WI38 (cell line): ENCODE data around the gene OR10Z1.

ENCODE experiments used
- H3K4me3 ChIP-seq: 2 replicates; pipeline ENCODE4 v1.5.1; 2011; ENCODE audit warnings: low read depth, mild to moderate bottlenecking, control low read depth, low read length
- TF ChIP-seq, protein P1 (sequence below): IDR thresholded peaks from 2 replicates; pipeline ENCODE4 v1.5.1; 2012; ENCODE audit warnings: low read depth, mild to moderate bottlenecking, control low read depth, low read length

The OR10Z1 gene

GRCh38 chr1:158638146-158638545, 33.1 kb downstream of the OR10Z1 start:
- no peak overlapping the region for H3K4me3 ChIP-seq
- TF ChIP-seq, protein P1, sequence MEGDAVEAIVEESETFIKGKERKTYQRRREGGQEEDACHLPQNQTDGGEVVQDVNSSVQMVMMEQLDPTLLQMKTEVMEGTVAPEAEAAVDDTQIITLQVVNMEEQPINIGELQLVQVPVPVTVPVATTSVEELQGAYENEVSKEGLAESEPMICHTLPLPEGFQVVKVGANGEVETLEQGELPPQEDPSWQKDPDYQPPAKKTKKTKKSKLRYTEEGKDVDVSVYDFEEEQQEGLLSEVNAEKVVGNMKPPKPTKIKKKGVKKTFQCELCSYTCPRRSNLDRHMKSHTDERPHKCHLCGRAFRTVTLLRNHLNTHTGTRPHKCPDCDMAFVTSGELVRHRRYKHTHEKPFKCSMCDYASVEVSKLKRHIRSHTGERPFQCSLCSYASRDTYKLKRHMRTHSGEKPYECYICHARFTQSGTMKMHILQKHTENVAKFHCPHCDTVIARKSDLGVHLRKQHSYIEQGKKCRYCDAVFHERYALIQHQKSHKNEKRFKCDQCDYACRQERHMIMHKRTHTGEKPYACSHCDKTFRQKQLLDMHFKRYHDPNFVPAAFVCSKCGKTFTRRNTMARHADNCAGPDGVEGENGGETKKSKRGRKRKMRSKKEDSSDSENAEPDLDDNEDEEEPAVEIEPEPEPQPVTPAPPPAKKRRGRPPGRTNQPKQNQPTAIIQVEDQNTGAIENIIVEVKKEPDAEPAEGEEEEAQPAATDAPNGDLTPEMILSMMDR, result no peak

DNA sequence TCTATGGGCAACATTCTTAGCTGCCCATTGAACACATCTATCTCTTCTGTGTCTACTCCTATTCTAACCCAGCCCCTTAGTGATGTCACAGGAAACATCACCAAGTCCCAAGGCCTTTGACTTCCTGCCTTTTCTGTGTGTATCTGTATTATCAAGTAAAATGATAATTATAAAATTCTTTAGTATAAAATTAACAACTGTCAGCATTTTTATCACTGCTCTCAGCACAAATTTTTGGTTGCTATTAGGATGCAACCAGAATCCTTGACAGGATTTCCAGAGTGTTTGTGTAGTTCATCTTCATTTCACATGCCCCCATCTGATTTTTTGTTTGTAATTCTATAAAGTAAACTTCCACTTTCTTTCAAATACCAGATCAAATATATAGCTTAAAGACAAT, 33.8 kb downstream of the OR10Z1 start:
- H3K4me3 ChIP-seq, result no peak overlapping the region
- TF ChIP-seq, protein P1, result no peak

GRCh38 chr1:158644449-158644848, 39.4 kb downstream of the OR10Z1 start:
- H3K4me3 ChIP-seq, result no peak overlapping the region

DNA sequence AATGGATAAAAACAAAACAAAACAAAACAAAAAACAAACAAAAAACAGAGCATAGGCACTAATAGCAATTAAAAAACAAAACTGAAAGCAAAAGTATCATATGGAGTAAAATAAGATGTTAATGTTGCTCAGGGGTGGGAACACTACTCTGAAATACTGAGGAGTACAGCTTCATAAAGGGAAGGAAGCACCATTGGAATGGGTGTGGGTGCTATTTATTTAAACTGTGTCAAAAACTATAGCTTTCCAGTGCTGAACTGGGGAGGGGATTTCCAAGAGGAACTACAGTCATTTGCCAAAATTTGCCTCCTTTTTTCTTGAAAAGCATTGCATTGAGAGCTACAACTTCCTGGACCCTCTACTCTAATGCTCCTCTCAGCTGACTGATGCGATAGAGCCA, 41.4 kb downstream of the OR10Z1 start:
- TF ChIP-seq, protein P1, result no peak
- no peak overlapping the region for H3K4me3 ChIP-seq

More at GRCh38 chr1:158644449-158644848, 39.4 kb downstream of the OR10Z1 start:
- TF ChIP-seq, protein P1, result no peak

- TF ChIP-seq, protein P1, result no peak
- H3K4me3 ChIP-seq, result no peak overlapping the region
These were observed 44.0 kb downstream of the OR10Z1 start for GRCh38 chr1:158649052-158649451.

GRCh38 chr1:158652721-158653334, 47.8 kb downstream of the OR10Z1 start:
- TF ChIP-seq, protein P1, result no peak
- no peak overlapping the region for H3K4me3 ChIP-seq

DNA sequence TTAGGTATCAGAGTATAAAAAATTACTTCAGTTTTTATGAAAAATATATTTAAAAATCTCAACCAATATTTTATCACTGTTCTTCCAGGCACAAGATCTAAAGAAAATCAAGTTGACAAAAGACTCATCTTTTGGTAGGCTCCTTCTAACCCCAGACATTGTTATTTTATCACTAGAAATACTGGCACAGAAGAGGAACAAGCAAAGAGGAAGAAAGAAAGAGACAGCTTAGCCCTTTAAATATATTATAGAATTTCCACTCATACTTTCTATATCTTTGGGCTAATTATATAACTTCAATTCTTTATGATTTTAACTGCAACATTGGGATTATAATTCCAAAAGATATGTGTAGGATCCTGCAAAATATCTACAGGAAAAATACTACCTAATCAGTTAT, 49.0 kb downstream of the OR10Z1 start:
- TF ChIP-seq, protein P1, result no peak
- no peak overlapping the region for H3K4me3 ChIP-seq
